ENCODE measurements around the gene SLC41A3.
"Not testable (repeated sequence)": the region's sequence is repeated elsewhere in the genome, so short reads cannot be mapped to it uniquely, and the experiment has no call there.

DNA sequence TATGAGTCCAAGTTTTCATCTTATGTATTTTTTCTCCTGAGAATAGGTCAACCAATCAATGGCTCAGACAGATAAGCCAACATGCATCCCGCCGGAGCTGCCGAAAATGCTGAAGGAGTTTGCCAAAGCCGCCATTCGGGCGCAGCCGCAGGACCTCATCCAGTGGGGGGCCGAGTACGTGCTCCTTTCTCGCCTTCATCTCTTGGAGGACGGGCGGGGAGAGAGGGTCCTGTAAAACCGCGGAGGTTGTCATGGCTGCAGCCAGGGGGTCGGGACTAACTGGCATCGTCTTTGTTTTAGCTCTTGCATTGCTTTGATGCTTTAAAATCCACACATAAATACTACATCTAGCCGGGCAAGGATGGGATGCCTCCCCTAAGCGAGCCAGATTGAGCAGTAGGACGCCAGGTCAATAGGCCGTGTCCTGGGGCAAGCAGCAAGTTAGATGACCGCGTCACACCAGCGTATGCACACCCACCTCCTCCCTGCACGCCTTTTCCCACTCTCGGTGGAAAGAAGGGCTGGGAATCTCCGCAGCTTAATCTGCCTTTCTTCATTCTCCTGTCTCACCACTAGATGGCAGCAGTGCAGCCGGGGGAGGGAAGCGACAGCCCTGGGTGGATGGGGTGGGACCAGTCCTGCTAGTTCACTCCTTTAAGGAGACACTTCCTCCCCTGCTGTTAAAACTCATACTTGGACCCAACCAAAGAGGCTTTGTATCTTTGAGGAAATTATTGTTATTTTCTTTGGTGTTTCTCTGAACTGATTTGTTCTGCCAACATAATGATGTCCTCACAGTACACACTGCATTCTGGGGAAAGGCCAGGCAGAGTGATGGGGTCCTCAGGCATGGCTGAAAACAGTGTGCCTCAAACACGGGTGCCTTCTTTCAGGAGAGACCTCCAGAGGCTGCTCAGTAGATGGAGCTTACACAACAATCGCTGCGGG is 111.7 kb downstream of the SLC41A3 start:
- TF ChIP-seq, protein P1, sequence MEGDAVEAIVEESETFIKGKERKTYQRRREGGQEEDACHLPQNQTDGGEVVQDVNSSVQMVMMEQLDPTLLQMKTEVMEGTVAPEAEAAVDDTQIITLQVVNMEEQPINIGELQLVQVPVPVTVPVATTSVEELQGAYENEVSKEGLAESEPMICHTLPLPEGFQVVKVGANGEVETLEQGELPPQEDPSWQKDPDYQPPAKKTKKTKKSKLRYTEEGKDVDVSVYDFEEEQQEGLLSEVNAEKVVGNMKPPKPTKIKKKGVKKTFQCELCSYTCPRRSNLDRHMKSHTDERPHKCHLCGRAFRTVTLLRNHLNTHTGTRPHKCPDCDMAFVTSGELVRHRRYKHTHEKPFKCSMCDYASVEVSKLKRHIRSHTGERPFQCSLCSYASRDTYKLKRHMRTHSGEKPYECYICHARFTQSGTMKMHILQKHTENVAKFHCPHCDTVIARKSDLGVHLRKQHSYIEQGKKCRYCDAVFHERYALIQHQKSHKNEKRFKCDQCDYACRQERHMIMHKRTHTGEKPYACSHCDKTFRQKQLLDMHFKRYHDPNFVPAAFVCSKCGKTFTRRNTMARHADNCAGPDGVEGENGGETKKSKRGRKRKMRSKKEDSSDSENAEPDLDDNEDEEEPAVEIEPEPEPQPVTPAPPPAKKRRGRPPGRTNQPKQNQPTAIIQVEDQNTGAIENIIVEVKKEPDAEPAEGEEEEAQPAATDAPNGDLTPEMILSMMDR (IDR thresholded peaks at IDR 0.05), result peak; percentile 54 to 80
- TF ChIP-seq POLR2A, POLR2AphosphoS5 (IDR thresholded peaks at IDR 0.05): not testable (repeated sequence)

Data from suprapubic skin (tissue), 4 donors.